IPS-18a (cell line): Measurements from ENCODE around the gene GRWD1.
"Not testable (repeated sequence)": the region's sequence is repeated elsewhere in the genome, so short reads cannot be mapped to it uniquely, and the experiment has no call there.

Experiments used
- H3K27ac ChIP-seq: one replicate; pipeline ENCODE4 v1.5.1; 2013; ENCODE audit warnings: low read length
- H3K27me3 ChIP-seq: one replicate; pipeline ENCODE4 v1.6.1; 2013; ENCODE audit warnings: mild to moderate bottlenecking, low read length; ENCODE audit not compliant: control insufficient read depth, insufficient read depth
- H3K36me3 ChIP-seq: one replicate; pipeline ENCODE4 v1.6.1; 2013; ENCODE audit warnings: low read depth, low read length; ENCODE audit not compliant: control insufficient read depth
- H3K4me1 ChIP-seq: one replicate; pipeline ENCODE4 v1.6.1; 2013; ENCODE audit warnings: low read depth, low read length; ENCODE audit not compliant: control insufficient read depth
- H3K4me3 ChIP-seq: one replicate; pipeline ENCODE4 v1.5.1; 2013; ENCODE audit warnings: low read length
- H3K9ac ChIP-seq: one replicate; pipeline ENCODE4 v1.6.1; 2013; ENCODE audit warnings: mild to moderate bottlenecking, low read length, moderate library complexity
- H3K9me3 ChIP-seq: one replicate; pipeline ENCODE4 v1.6.1; 2013; ENCODE audit warnings: low read depth, low read length; ENCODE audit not compliant: control insufficient read depth

The GRWD1 gene

GRCh38 chr19:48486706-48487105 lies 40.9 kb downstream of the GRWD1 start:
- H3K9me3 ChIP-seq, H3K27ac ChIP-seq, H3K27me3 ChIP-seq, H3K36me3 ChIP-seq, H3K4me1 ChIP-seq, H3K9ac ChIP-seq, H3K4me3 ChIP-seq: not testable (repeated sequence)

- Histone ChIP-seq H3K4me3 (no peak overlapping the region), H3K9ac (no peak overlapping the region), H3K4me1 (peaks cover 13% of the 10 kb centered on the region)
Measured at GRCh38 chr19:48487544-48487943, 41.8 kb downstream of the GRWD1 start.

GRCh38 chr19:48487948-48488347 lies 42.2 kb downstream of the GRWD1 start:
- Histone ChIP-seq H3K4me3 (no peak overlapping the region), H3K9me3 (no peaks in the 10 kb centered on the region), H3K27me3 (peaks cover 9% of the 10 kb centered on the region), H3K4me1 (peaks cover 14% of the 10 kb centered on the region), H3K9ac (no peak overlapping the region), H3K36me3 (no peaks in the 10 kb centered on the region), H3K27ac (no peak overlapping the region)

More at GRCh38 chr19:48487544-48487943, 41.8 kb downstream of the GRWD1 start:
- no peaks in the 10 kb centered on the region for H3K9me3 ChIP-seq
- no peaks in the 10 kb centered on the region for H3K36me3 ChIP-seq
- H3K27ac ChIP-seq, result no peak overlapping the region
- H3K27me3 ChIP-seq, result peaks cover 9% of the 10 kb centered on the region

- not testable (repeated sequence) for H3K27ac ChIP-seq, H3K27me3 ChIP-seq, H3K9ac ChIP-seq, H3K4me3 ChIP-seq, H3K9me3 ChIP-seq, H3K36me3 ChIP-seq
- peaks cover 14% of the 10 kb centered on the region for H3K4me1 ChIP-seq
Measured at GRCh38 chr19:48488478-48488877, 42.7 kb downstream of the GRWD1 start.

- no peaks in the 10 kb centered on the region for H3K9me3 ChIP-seq
- H3K4me3 ChIP-seq, result no peak overlapping the region
- H3K36me3 ChIP-seq, result no peaks in the 10 kb centered on the region
- peaks cover 16% of the 10 kb centered on the region for H3K27me3 ChIP-seq
- H3K9ac ChIP-seq, result no peak overlapping the region
- no peak overlapping the region for H3K27ac ChIP-seq
- peaks cover 14% of the 10 kb centered on the region for H3K4me1 ChIP-seq
Measured at GRCh38 chr19:48489608-48490216, 43.9 kb downstream of the GRWD1 start.

- Histone ChIP-seq H3K9me3 (no peaks in the 10 kb centered on the region), H3K4me1 (peaks cover 14% of the 10 kb centered on the region), H3K27ac (no peak overlapping the region), H3K27me3 (peaks cover 17% of the 10 kb centered on the region), H3K36me3 (no peaks in the 10 kb centered on the region), H3K9ac (peak overlapping the region; percentile 45), H3K4me3 (peak overlapping the region; percentile 50)
Measured at GRCh38 chr19:48490981-48491792, 45.4 kb downstream of the GRWD1 start.

- Histone ChIP-seq H3K36me3 (no peaks in the 10 kb centered on the region), H3K9me3 (no peaks in the 10 kb centered on the region), H3K9ac (peak overlapping the region; percentile 45), H3K27me3 (peaks cover 17% of the 10 kb centered on the region), H3K4me3 (peak overlapping the region; percentile 50), H3K27ac (no peak overlapping the region), H3K4me1 (peaks cover 14% of the 10 kb centered on the region)
Measured at GRCh38 chr19:48491793-48492123, 46.0 kb downstream of the GRWD1 start.

GRCh38 chr19:48492925-48493717 lies 47.3 kb downstream of the GRWD1 start:
- H3K4me1 ChIP-seq, result peaks cover 14% of the 10 kb centered on the region
- H3K27ac ChIP-seq, result no peak overlapping the region
- H3K36me3 ChIP-seq, result no peaks in the 10 kb centered on the region
- no peak overlapping the region for H3K9ac ChIP-seq
- no peaks in the 10 kb centered on the region for H3K9me3 ChIP-seq
- peak overlapping the region; percentile 54 for H3K4me3 ChIP-seq
- H3K27me3 ChIP-seq, result peaks cover 17% of the 10 kb centered on the region

GRCh38 chr19:48493718-48494401 lies 48.1 kb downstream of the GRWD1 start:
- Histone ChIP-seq H3K4me3 (peak overlapping the region; percentile 54), H3K9me3 (no peaks in the 10 kb centered on the region), H3K9ac (no peak overlapping the region), H3K4me1 (peaks cover 14% of the 10 kb centered on the region), H3K27ac (no peak overlapping the region), H3K27me3 (peaks cover 17% of the 10 kb centered on the region), H3K36me3 (no peaks in the 10 kb centered on the region)

- Histone ChIP-seq H3K9me3 (no peaks in the 10 kb centered on the region), H3K27ac (no peak overlapping the region), H3K36me3 (no peaks in the 10 kb centered on the region), H3K27me3 (peaks cover 12% of the 10 kb centered on the region), H3K4me3 (no peak overlapping the region), H3K9ac (no peak overlapping the region), H3K4me1 (peaks cover 13% of the 10 kb centered on the region)
Measured at GRCh38 chr19:48495396-48495795, 49.6 kb downstream of the GRWD1 start.
